ENCODE data around the gene ERCC6L2. TPM values are rescaled to one million over a fixed set of nuclear protein-coding genes. Genes with fewer than 3 reads are reported as not detected.

Gene ERCC6L2
- total RNA-seq, 1 experiment from 2014 or later, result 39.2 TPM

DNA sequence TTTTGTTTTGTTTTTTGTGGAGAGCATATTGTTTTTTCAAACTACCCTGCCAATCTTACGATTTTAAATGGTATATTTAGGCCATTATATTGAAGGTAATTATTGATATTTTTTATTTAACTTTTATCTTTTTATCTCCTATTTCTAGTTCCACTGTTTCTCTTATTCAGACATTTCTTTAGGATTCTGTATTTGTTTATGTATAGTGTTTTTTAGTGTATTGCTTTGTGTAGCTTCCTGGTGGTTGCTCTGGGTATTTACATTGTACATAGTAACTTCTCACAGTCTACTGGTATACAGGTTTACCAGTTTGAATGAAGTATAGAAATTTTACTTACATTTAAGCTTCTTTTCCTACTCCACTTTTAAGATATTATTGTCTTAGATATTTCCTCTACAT is 63.2 kb downstream of the ERCC6L2 start:
- CTCF ChIA-PET, result no interaction called here
- TF ChIP-seq SRF (IDR thresholded peaks at IDR 0.05; ENCODE audit: low read depth), result no peak
- TF ChIP-seq, protein P1, sequence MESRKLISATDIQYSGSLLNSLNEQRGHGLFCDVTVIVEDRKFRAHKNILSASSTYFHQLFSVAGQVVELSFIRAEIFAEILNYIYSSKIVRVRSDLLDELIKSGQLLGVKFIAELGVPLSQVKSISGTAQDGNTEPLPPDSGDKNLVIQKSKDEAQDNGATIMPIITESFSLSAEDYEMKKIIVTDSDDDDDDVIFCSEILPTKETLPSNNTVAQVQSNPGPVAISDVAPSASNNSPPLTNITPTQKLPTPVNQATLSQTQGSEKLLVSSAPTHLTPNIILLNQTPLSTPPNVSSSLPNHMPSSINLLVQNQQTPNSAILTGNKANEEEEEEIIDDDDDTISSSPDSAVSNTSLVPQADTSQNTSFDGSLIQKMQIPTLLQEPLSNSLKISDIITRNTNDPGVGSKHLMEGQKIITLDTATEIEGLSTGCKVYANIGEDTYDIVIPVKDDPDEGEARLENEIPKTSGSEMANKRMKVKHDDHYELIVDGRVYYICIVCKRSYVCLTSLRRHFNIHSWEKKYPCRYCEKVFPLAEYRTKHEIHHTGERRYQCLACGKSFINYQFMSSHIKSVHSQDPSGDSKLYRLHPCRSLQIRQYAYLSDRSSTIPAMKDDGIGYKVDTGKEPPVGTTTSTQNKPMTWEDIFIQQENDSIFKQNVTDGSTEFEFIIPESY (IDR thresholded peaks at IDR 0.05; ENCODE audit: extremely low read depth, insufficient replicate concordance, low read length), result no peak
- no peak for TF ChIP-seq ZNF274 (IDR thresholded peaks at IDR 0.05; ENCODE audit: low read depth, low read length)
- TF ChIP-seq, protein P2, sequence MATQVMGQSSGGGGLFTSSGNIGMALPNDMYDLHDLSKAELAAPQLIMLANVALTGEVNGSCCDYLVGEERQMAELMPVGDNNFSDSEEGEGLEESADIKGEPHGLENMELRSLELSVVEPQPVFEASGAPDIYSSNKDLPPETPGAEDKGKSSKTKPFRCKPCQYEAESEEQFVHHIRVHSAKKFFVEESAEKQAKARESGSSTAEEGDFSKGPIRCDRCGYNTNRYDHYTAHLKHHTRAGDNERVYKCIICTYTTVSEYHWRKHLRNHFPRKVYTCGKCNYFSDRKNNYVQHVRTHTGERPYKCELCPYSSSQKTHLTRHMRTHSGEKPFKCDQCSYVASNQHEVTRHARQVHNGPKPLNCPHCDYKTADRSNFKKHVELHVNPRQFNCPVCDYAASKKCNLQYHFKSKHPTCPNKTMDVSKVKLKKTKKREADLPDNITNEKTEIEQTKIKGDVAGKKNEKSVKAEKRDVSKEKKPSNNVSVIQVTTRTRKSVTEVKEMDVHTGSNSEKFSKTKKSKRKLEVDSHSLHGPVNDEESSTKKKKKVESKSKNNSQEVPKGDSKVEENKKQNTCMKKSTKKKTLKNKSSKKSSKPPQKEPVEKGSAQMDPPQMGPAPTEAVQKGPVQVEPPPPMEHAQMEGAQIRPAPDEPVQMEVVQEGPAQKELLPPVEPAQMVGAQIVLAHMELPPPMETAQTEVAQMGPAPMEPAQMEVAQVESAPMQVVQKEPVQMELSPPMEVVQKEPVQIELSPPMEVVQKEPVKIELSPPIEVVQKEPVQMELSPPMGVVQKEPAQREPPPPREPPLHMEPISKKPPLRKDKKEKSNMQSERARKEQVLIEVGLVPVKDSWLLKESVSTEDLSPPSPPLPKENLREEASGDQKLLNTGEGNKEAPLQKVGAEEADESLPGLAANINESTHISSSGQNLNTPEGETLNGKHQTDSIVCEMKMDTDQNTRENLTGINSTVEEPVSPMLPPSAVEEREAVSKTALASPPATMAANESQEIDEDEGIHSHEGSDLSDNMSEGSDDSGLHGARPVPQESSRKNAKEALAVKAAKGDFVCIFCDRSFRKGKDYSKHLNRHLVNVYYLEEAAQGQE (IDR thresholded peaks at IDR 0.05; ENCODE audit: low read depth), result no peak
- TF ChIP-seq, protein P3, sequence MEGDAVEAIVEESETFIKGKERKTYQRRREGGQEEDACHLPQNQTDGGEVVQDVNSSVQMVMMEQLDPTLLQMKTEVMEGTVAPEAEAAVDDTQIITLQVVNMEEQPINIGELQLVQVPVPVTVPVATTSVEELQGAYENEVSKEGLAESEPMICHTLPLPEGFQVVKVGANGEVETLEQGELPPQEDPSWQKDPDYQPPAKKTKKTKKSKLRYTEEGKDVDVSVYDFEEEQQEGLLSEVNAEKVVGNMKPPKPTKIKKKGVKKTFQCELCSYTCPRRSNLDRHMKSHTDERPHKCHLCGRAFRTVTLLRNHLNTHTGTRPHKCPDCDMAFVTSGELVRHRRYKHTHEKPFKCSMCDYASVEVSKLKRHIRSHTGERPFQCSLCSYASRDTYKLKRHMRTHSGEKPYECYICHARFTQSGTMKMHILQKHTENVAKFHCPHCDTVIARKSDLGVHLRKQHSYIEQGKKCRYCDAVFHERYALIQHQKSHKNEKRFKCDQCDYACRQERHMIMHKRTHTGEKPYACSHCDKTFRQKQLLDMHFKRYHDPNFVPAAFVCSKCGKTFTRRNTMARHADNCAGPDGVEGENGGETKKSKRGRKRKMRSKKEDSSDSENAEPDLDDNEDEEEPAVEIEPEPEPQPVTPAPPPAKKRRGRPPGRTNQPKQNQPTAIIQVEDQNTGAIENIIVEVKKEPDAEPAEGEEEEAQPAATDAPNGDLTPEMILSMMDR (IDR thresholded peaks at IDR 0.05 in 2 of 3, conservative IDR thresholded peaks at IDR 0.05 in 1 of 3; ENCODE audit: borderline replicate concordance in 1 of 3, insufficient read depth in 1 of 3, low read depth in 2 of 3, low read length in 2 of 3), result no peak
- no peak for TF ChIP-seq POLR2AphosphoS5 (IDR thresholded peaks at IDR 0.05; ENCODE audit: low read depth, low read length)
- TF ChIP-seq YY1 (IDR thresholded peaks at IDR 0.05; ENCODE audit: extremely low read depth, insufficient replicate concordance, low read depth, low read length), result no peak
- TF ChIP-seq EZH2phosphoT487 (IDR thresholded peaks at IDR 0.05; ENCODE audit: borderline replicate concordance), result no peak
- TF ChIP-seq RAD21 (IDR thresholded peaks at IDR 0.05; ENCODE audit: low read depth), result no peak
- no peak for TF ChIP-seq EZH2 (IDR thresholded peaks at IDR 0.05)
- no peak for TF ChIP-seq SIN3A (IDR thresholded peaks at IDR 0.05; ENCODE audit: low read depth)
- no peak overlapping the region for H2AFZ ChIP-seq (ENCODE audit: low read depth, low read length, poor library complexity, severe bottlenecking)
- POLR2A ChIA-PET, result no interaction called here
- H4K20me1 ChIP-seq (ENCODE audit: insufficient read depth), result no peaks in the 10 kb centered on the region
- ATAC-seq (no peak), DNase-seq (ENCODE audit: low read depth, low spot score) (no peak)
- H3K27me3 ChIP-seq (ENCODE audit: insufficient read depth, low read length), result no peaks in the 10 kb centered on the region
- no peaks in the 10 kb centered on the region for H3K79me2 ChIP-seq (ENCODE audit: insufficient read depth, low read length)
- H3K4me2 ChIP-seq (ENCODE audit: low read length), result no peak overlapping the region
- H3K4me3 ChIP-seq (replicated peaks in 1 of 2; ENCODE audit: low read depth in 1 of 2, low read length in 2 of 2), result no peak overlapping the region
- H3K4me1 ChIP-seq (ENCODE audit: control insufficient read depth in 1 of 2, insufficient read depth in 2 of 2, low read length in 2 of 2), result no peaks in the 10 kb centered on the region
- H3K9me2 ChIP-seq (ENCODE audit: insufficient read depth), result no peaks in the 10 kb centered on the region
- RAD21 ChIA-PET (ENCODE audit: low non-redundant PET in 1 of 2, low total read pairs in 2 of 2, uncharacterized antibody in 2 of 2, unreplicated experiment in 2 of 2), result no interaction called here
- H3K9me3 ChIP-seq (ENCODE audit: control insufficient read depth in 1 of 2, insufficient read depth in 1 of 2, low read depth in 1 of 2, low read length in 2 of 2), result no peaks in the 10 kb centered on the region
- BruUV-seq (replicated peaks), result no TSS peak
- H3K9ac ChIP-seq (ENCODE audit: low read length), result no peak overlapping the region
- no peak overlapping the region for H3K27ac ChIP-seq (ENCODE audit: low read depth, low read length)
- intact Hi-C loops (cut with micrococcal nuclease), result no loop called here
- H3K36me3 ChIP-seq (ENCODE audit: control insufficient read depth in 1 of 2, insufficient read depth in 2 of 2, low read length in 2 of 2), result peaks cover 0 to 4% of the 10 kb centered on the region in 2 experiments; a peak in 3 of 4 replicates
